HepG2 (cell line): ENCODE results near the gene CD40. TPM values are rescaled to one million over a fixed set of nuclear protein-coding genes. Genes with fewer than 3 reads are reported as not detected.

Experiments used
- CTCF ChIP-seq: sonication (generic); formaldehyde crosslinking; IDR thresholded peaks from 2 replicates; pipeline ENCODE4 v1.5.0; 2020; ENCODE audit warnings: mild to moderate bottlenecking, missing genetic modification reagents, moderate library complexity
- E2F2 ChIP-seq: sonication (generic); formaldehyde crosslinking; IDR thresholded peaks from 2 replicates; pipeline ENCODE4 v1.4.0; 2020; ENCODE audit warnings: missing genetic modification reagents, borderline replicate concordance
- GLI4 ChIP-seq: sonication (generic); formaldehyde crosslinking; IDR thresholded peaks from 2 replicates; pipeline ENCODE4 v1.5.1; 2020; ENCODE audit warnings: missing genetic modification reagents, mild to moderate bottlenecking, moderate library complexity, borderline replicate concordance
- GMEB2 ChIP-seq: IDR thresholded peaks from 2 replicates; pipeline ENCODE4 v1.6.1; 2016; ENCODE audit warnings: missing biosample characterization, missing genetic modification reagents, low read depth
- IKZF5 ChIP-seq: IDR thresholded peaks from 2 replicates; pipeline ENCODE4 v1.6.1; 2018; ENCODE audit warnings: missing genetic modification reagents, mild to moderate bottlenecking, missing compliant biosample characterization
- KAT8 ChIP-seq: IDR thresholded peaks from 2 replicates; pipeline ENCODE4 v1.6.1; 2016; ENCODE audit warnings: missing genetic modification reagents, missing compliant biosample characterization
- MED13 ChIP-seq: sonication (generic); formaldehyde crosslinking; IDR thresholded peaks from 2 replicates; pipeline ENCODE4 v1.5.0; 2020; ENCODE audit warnings: missing genetic modification reagents
- MNT ChIP-seq: fragments of 450-650 bp; IDR thresholded peaks from 2 replicates; pipeline ENCODE4 v1.6.1; 2016
- NR2F2 ChIP-seq: IDR thresholded peaks from 2 replicates; pipeline ENCODE4 v1.6.1; 2012; ENCODE audit warnings: low read depth, inconsistent platforms, borderline replicate concordance
- PLRG1 ChIP-seq: fragments of 450-650 bp; conservative IDR thresholded peaks from 2 replicates; pipeline ENCODE4 v1.6.1; 2016
- TMF1 ChIP-seq: sonication (generic); formaldehyde crosslinking; IDR thresholded peaks from 2 replicates; pipeline ENCODE4 v1.8.1; 2022; ENCODE audit warnings: low read depth, missing genetic modification reagents
- TP53 ChIP-seq: sonication (generic); formaldehyde crosslinking; conservative IDR thresholded peaks from 2 replicates; pipeline ENCODE4 v1.4.0; 2020; ENCODE audit warnings: missing genetic modification reagents
- YEATS2 ChIP-seq: sonication (generic); formaldehyde crosslinking; IDR thresholded peaks from 2 replicates; pipeline ENCODE4 v1.4.0; 2020; ENCODE audit warnings: missing genetic modification reagents, borderline replicate concordance
- YY1 ChIP-seq: IDR thresholded peaks from 2 replicates; pipeline ENCODE4 v1.6.1; 2011; ENCODE audit warnings: low read length, low read depth, moderate library complexity, mild to moderate bottlenecking; ENCODE audit not compliant: insufficient read depth, insufficient replicate concordance
- ZNF280B ChIP-seq: sonication (generic); formaldehyde crosslinking; IDR thresholded peaks from 2 replicates; pipeline ENCODE4 v1.5.0; 2020; ENCODE audit warnings: missing genetic modification reagents, mild to moderate bottlenecking, borderline replicate concordance
- ZNF3 ChIP-seq: IDR thresholded peaks from 2 replicates; pipeline ENCODE4 v1.7.0; 2017; ENCODE audit warnings: inconsistent platforms
- ZNF543 ChIP-seq: sonication (generic); formaldehyde crosslinking; IDR thresholded peaks from 2 replicates; pipeline ENCODE4 v1.4.0; 2020; ENCODE audit warnings: mild to moderate bottlenecking, missing genetic modification reagents
- ZNF598 ChIP-seq: sonication (generic); formaldehyde crosslinking; IDR thresholded peaks from 2 replicates; pipeline ENCODE4 v1.5.1; 2020; ENCODE audit warnings: mild to moderate bottlenecking, missing genetic modification reagents, borderline replicate concordance
- ZNF770 ChIP-seq: sonication (generic); formaldehyde crosslinking; IDR thresholded peaks from 2 replicates; pipeline ENCODE4 v1.5.0; 2020; ENCODE audit warnings: mild to moderate bottlenecking, missing genetic modification reagents
- polyA plus RNA-seq, 8 experiments: library from polyadenylated mRNA; depleted of rRNA in 3 of 8; stranded (reverse) in 7 of 8; unstranded in 1 of 8; fragments of >200 nt; fragmentation: Illumina TruSeq in 4 of 8; extraction: Trizol in 4 of 8; gene quantifications; 2 replicates each; pipeline versions ENCODE4 v1.2.1 to v1.2.3, GENCODE V29; 2011 to 2016; ENCODE audit warnings: low read depth in 4 of 8, missing spikeins in 1 of 8, mixed read lengths in 1 of 8; ENCODE audit not compliant: insufficient read depth in 1 of 8
- total RNA-seq, 5 experiments: library from RNA; depleted of rRNA; stranded (reverse); fragments of >200 nt; fragmentation: Illumina TruSeq; extraction: Trizol; gene quantifications; 2 replicates each; pipeline ENCODE4 v1.2.3, GENCODE V29; 2016; ENCODE audit warnings: low read depth in 1 of 5

CD40 gene
- total and polyA plus RNA-seq, 2 of the 13 experiments (the other 11 are each of a cell fraction or from before 2014, with no cell fraction given), result 4.6 to 13.4 TPM

GRCh38 chr20:46151936-46152335 is 33.8 kb downstream of the CD40 start (continued):
- TF ChIP-seq E2F2 (CRISPR knock-in tag), result 0 out of 2 replicates have a peak, but pooled peaks have one; percentile 44
- TF ChIP-seq CTCF (CRISPR knock-in tag), result peak; percentile 79
- no peak for TF ChIP-seq YY1
- TF ChIP-seq GLI4 (CRISPR knock-in tag), result no peak
- no peak for TF ChIP-seq KAT8 (CRISPR knock-in tag)
- no peak for TF ChIP-seq MNT
- no peak for TF ChIP-seq PLRG1
- TF ChIP-seq ZNF3, result no peak
- TF ChIP-seq ZNF543, result no peak
- no peak for TF ChIP-seq YEATS2
- peak; percentile 68; the same call in 1 of the 2 replicates for TF ChIP-seq NR2F2
- TF ChIP-seq ZNF770 (CRISPR knock-in tag), result peak; percentile 24; the same call in 1 of the 2 replicates
- TF ChIP-seq GMEB2 (CRISPR knock-in tag), result no peak
- TF ChIP-seq TP53 (CRISPR knock-in tag), result no peak
- no peak for TF ChIP-seq TMF1
- no peak for TF ChIP-seq IKZF5 (CRISPR knock-in tag)
- 0 out of 2 replicates have a peak, but pooled peaks have one; percentile 27 for TF ChIP-seq MED13 (CRISPR knock-in tag)
- TF ChIP-seq ZNF598, result 0 out of 2 replicates have a peak, but pooled peaks have one; percentile 44
- TF ChIP-seq ZNF280B (CRISPR knock-in tag), result peak; percentile 34; the same call in 1 of the 2 replicates
